ENCODE results near the gene CD151. TPM values are rescaled to one million over a fixed set of nuclear protein-coding genes. Genes with fewer than 3 reads are reported as not detected.

The CD151 gene
- total RNA-seq, 1 donor from 2014 or later = 377 TPM

GRCh38 chr11:798093-798713, 34.5 kb upstream of the CD151 start, which contains the start of gene SLC25A22:
SLC25A22 (minus strand) TSS chr11:798281; CDS start chr11:795006, 3,275 bp downstream.
- Mint-ChIP-seq H3K4me1 (ENCODE audit: unreplicated experiment) (peaks cover 19% of the 10 kb centered on the region), H3K27ac (ENCODE audit: unreplicated experiment) (peak within 1 kb of the TSS; percentile 89), H3K36me3 (ENCODE audit: unreplicated experiment) (no peaks in the 10 kb centered on the region), H3K27me3 (ENCODE audit: unreplicated experiment) (no peaks in the 10 kb centered on the region), H3K9me3 (ENCODE audit: unreplicated experiment) (no peaks in the 10 kb centered on the region), H3K4me3 (ENCODE audit: unreplicated experiment) (peak within 1 kb of the TSS; percentile 79)
- TF ChIP-seq CTCF (IDR thresholded peaks at IDR 0.05) = peak; percentile 82
- DNase-seq (ENCODE audit: extremely low spot score, unreplicated experiment) = peak; percentile 95

GRCh38 chr11:799641-800316, 33.0 kb upstream of the CD151 start:
- H3K9me3 Mint-ChIP-seq (ENCODE audit: unreplicated experiment) = no peaks in the 10 kb centered on the region
- no peak for DNase-seq (ENCODE audit: extremely low spot score, unreplicated experiment)
- H3K27me3 Mint-ChIP-seq (ENCODE audit: unreplicated experiment) = no peaks in the 10 kb centered on the region
- peaks cover 25% of the 10 kb centered on the region for H3K4me1 Mint-ChIP-seq (ENCODE audit: unreplicated experiment)
- no peak overlapping the region for H3K27ac Mint-ChIP-seq (ENCODE audit: unreplicated experiment)
- no peaks in the 10 kb centered on the region for H3K36me3 Mint-ChIP-seq (ENCODE audit: unreplicated experiment)
- no peak for TF ChIP-seq CTCF (IDR thresholded peaks at IDR 0.05)
- no peak overlapping the region for H3K4me3 Mint-ChIP-seq (ENCODE audit: unreplicated experiment)

GRCh38 chr11:800473-800872, 32.3 kb upstream of the CD151 start:
- no peak for DNase-seq (ENCODE audit: extremely low spot score, unreplicated experiment)
- Mint-ChIP-seq H3K4me3 (ENCODE audit: unreplicated experiment) (no peak overlapping the region), H3K9me3 (ENCODE audit: unreplicated experiment) (no peaks in the 10 kb centered on the region), H3K27me3 (ENCODE audit: unreplicated experiment) (no peaks in the 10 kb centered on the region), H3K27ac (ENCODE audit: unreplicated experiment) (no peak overlapping the region), H3K36me3 (ENCODE audit: unreplicated experiment) (no peaks in the 10 kb centered on the region), H3K4me1 (ENCODE audit: unreplicated experiment) (peaks cover 22% of the 10 kb centered on the region)
- no peak for TF ChIP-seq CTCF (IDR thresholded peaks at IDR 0.05)

GRCh38 chr11:801097-801780, 31.5 kb upstream of the CD151 start:
- Mint-ChIP-seq H3K27ac (ENCODE audit: unreplicated experiment) (no peak overlapping the region), H3K4me3 (ENCODE audit: unreplicated experiment) (no peak overlapping the region), H3K36me3 (ENCODE audit: unreplicated experiment) (no peaks in the 10 kb centered on the region), H3K4me1 (ENCODE audit: unreplicated experiment) (peaks cover 17% of the 10 kb centered on the region), H3K9me3 (ENCODE audit: unreplicated experiment) (no peaks in the 10 kb centered on the region), H3K27me3 (ENCODE audit: unreplicated experiment) (no peaks in the 10 kb centered on the region)
- TF ChIP-seq CTCF (IDR thresholded peaks at IDR 0.05) = no peak
- DNase-seq (ENCODE audit: extremely low spot score, unreplicated experiment) = no peak
